Kidney (tissue), 14 donors: ENCODE measurements around the gene CLEC16A. TPM values are rescaled to one million over a fixed set of nuclear protein-coding genes. Genes with fewer than 3 reads are reported as not detected.

Source experiments
- DNase-seq, 5 donors: peaks; one replicate each; pipeline ENCODE4 v3.0.0-alpha.2; 2013 to 2020
- FAIRE-seq: peaks from 2 replicates; lab custom pipeline; 2012; peaks lifted over from hg19 to GRCh38; lab: Jason Lieb, UNC
- H3K27ac ChIP-seq, 2 donors: one replicate each; pipeline ENCODE4 v1.7.0; 2013; ENCODE audit warnings: low read depth in 2 of 2, low read length in 2 of 2, inconsistent platforms in 1 of 2
- H3K27me3 ChIP-seq: one replicate; pipeline ENCODE4 v1.7.1; 2013; ENCODE audit warnings: low read length, inconsistent platforms; ENCODE audit not compliant: control insufficient read depth, insufficient read depth
- H3K36me3 ChIP-seq, 3 donors: one replicate each; pipeline versions ENCODE4 v1.7.0 to v1.7.1; 2013; ENCODE audit warnings: low read length in 3 of 3, control low read depth in 1 of 3, inconsistent platforms in 1 of 3; ENCODE audit not compliant: insufficient read depth in 3 of 3, control insufficient read depth in 2 of 3
- H3K4me1 ChIP-seq, 3 donors: one replicate each; pipeline versions ENCODE4 v1.7.0 to v1.7.1; 2013; ENCODE audit warnings: low read length in 3 of 3, inconsistent platforms in 1 of 3, low read depth in 1 of 3; ENCODE audit not compliant: control insufficient read depth in 2 of 3, insufficient read depth in 2 of 3
- H3K4me3 ChIP-seq, 3 donors: one replicate each; pipeline versions ENCODE4 v1.7.0 to v1.8.1; 2013; ENCODE audit warnings: low read length in 3 of 3, control low read depth in 1 of 3, inconsistent platforms in 1 of 3
- H3K9ac ChIP-seq, 3 donors: one replicate each; pipeline versions ENCODE4 v1.7.0 to v1.7.1; 2013; ENCODE audit warnings: low read length in 3 of 3, control low read depth in 1 of 3, inconsistent platforms in 1 of 3
- H3K9me3 ChIP-seq, 3 donors: one replicate each; pipeline versions ENCODE4 v1.7.0 to v1.7.1; 2013; ENCODE audit warnings: low read length in 3 of 3, control low read depth in 1 of 3, inconsistent platforms in 1 of 3; ENCODE audit not compliant: control insufficient read depth in 2 of 3, insufficient read depth in 1 of 3
- CTCF ChIP-seq: IDR thresholded peaks from 3 replicates; pipeline ENCODE4 v1.5.1; 2012; ENCODE audit warnings: mild to moderate bottlenecking, moderate library complexity, borderline replicate concordance; ENCODE audit not compliant: insufficient read depth; ENCODE audit errors: extremely low read depth
- intact Hi-C: fragments of 100-400 bp; cut with DNase I; formaldehyde crosslinking; loops from one replicate; pipeline ENCODE4 v1.11.1; 2022
- polyA plus RNA-seq: library from polyadenylated mRNA; stranded (reverse); fragments of 350-450 nt; fragmentation: Illumina TruSeq; extraction: RNeasy Lipid Tissue Mini Kit (QIAGEN cat#74804); gene quantifications from one replicate; pipeline ENCODE4 v1.2.3, GENCODE V29; 2014; ENCODE audit warnings: low read depth, low replicate concordance; ENCODE audit not compliant: insufficient read depth
- total RNA-seq: library from RNA; stranded (reverse); fragmentation: NEBNext Ultra II Directional; extraction: Animal tissue kit (Norgen Biotek cat#: 25700); gene quantifications from one replicate; pipeline ENCODE4 v1.2.1, GENCODE V29; 2021
- donor health status: control.
- donor health status: control.
- donor health status: control.
- donor health status: control.
- donor health status: control.
- donor health status: DM: yes; HTN: yes; CAD: no.
- donor health status: Normal renal cell carcinoma (clear cell type).

The CLEC16A gene
- total and polyA plus RNA-seq, 2 donors from 2014 or later: 10.8 to 51.9 TPM

- H3K36me3 ChIP-seq: no peaks in the 10 kb centered on the region
- FAIRE-seq (no peak), DNase-seq (no peak)
- no peak for TF ChIP-seq CTCF
- peaks cover 14 to 37% (median 31%) of the 10 kb centered on the region in 3 donors for H3K4me1 ChIP-seq
- intact Hi-C loops: no loop called here
- H3K9ac ChIP-seq: no peak overlapping the region
- H3K27me3 ChIP-seq: no peaks in the 10 kb centered on the region
- peak overlapping the region; percentile 28 to 52 for H3K27ac ChIP-seq
- H3K9me3 ChIP-seq: no peaks in the 10 kb centered on the region
- no peak overlapping the region for H3K4me3 ChIP-seq
Observed at GRCh38 chr16:11097787-11098167, 153.4 kb downstream of the CLEC16A start.

GRCh38 chr16:11098601-11099390, 154.4 kb downstream of the CLEC16A start:
- intact Hi-C loops: no loop called here
- peak in 1 of 5 donors; percentile 73 for DNase-seq
- Histone ChIP-seq H3K27me3 (no peaks in the 10 kb centered on the region), H3K27ac (peak overlapping the region in 1 of 2 donors; percentile 52), H3K9ac (no peak overlapping the region), H3K4me3 (no peak overlapping the region), H3K4me1 (peaks cover 14 to 42% (median 31%) of the 10 kb centered on the region in 3 donors), H3K9me3 (no peaks in the 10 kb centered on the region), H3K36me3 (no peaks in the 10 kb centered on the region)
- FAIRE-seq: no peak
- TF ChIP-seq CTCF: no peak

GRCh38 chr16:11099672-11100205, 155.4 kb downstream of the CLEC16A start:
- no peak for TF ChIP-seq CTCF
- no peaks in the 10 kb centered on the region for H3K9me3 ChIP-seq
- H3K36me3 ChIP-seq: no peaks in the 10 kb centered on the region
- H3K27me3 ChIP-seq: no peaks in the 10 kb centered on the region
- peak overlapping the region in 1 of 3 donors; percentile 7 for H3K9ac ChIP-seq
- peak overlapping the region in 1 of 2 donors; percentile 58 for H3K27ac ChIP-seq
- no peak for DNase-seq
- no peak for FAIRE-seq
- no peak overlapping the region for H3K4me3 ChIP-seq
- peaks cover 13 to 47% (median 26%) of the 10 kb centered on the region in 3 donors for H3K4me1 ChIP-seq
- intact Hi-C loops: no loop called here
